HG02623 (cell line): ENCODE results near the gene CAMK1D.
"Not testable (repeated sequence)": the region's sequence is repeated elsewhere in the genome, so short reads cannot be mapped to it uniquely, and the experiment has no call there.

Experiments
- ATAC-seq: cut with Tn5 transposase; IDR thresholded peaks from one replicate; pipeline ENCODE4 v1.9.1; 2021; ENCODE audit warnings: moderate library complexity; ENCODE audit not compliant: unreplicated experiment

Gene CAMK1D

GRCh38 chr10:12835709-12836108, 486.4 kb downstream of the CAMK1D start:
- ATAC-seq, result no peak

- ATAC-seq, result no peak
Observed at GRCh38 chr10:12838366-12838765, 489.0 kb downstream of the CAMK1D start.

- ATAC-seq, result no peak
Observed at GRCh38 chr10:12838995-12839927, 489.9 kb downstream of the CAMK1D start.

GRCh38 chr10:12839941-12840611, 490.7 kb downstream of the CAMK1D start:
- no peak for ATAC-seq

GRCh38 chr10:12841426-12841825, 492.1 kb downstream of the CAMK1D start:
- ATAC-seq, result no peak

GRCh38 chr10:12841826-12842225, 492.5 kb downstream of the CAMK1D start:
- ATAC-seq, result no peak

GRCh38 chr10:12842310-12842709, 493.0 kb downstream of the CAMK1D start:
- no peak for ATAC-seq

- ATAC-seq, result no peak
Observed at GRCh38 chr10:12843296-12843945, 494.1 kb downstream of the CAMK1D start.

GRCh38 chr10:12844811-12845483, 495.6 kb downstream of the CAMK1D start:
- ATAC-seq, result no peak

- no peak for ATAC-seq
Observed at GRCh38 chr10:12846718-12847117, 497.4 kb downstream of the CAMK1D start.

GRCh38 chr10:12847361-12847975, 498.1 kb downstream of the CAMK1D start:
- ATAC-seq, result no peak

- no peak for ATAC-seq
Observed at GRCh38 chr10:12848439-12849173, 499.3 kb downstream of the CAMK1D start.

- ATAC-seq, result no peak
Observed at GRCh38 chr10:12849319-12850181, 500.2 kb downstream of the CAMK1D start.

GRCh38 chr10:12852687-12853086, 503.3 kb downstream of the CAMK1D start:
- ATAC-seq, result no peak

- ATAC-seq, result no peak
Observed at GRCh38 chr10:12854988-12855387, 505.6 kb downstream of the CAMK1D start.

GRCh38 chr10:12862459-12862858, 513.1 kb downstream of the CAMK1D start:
- ATAC-seq, result no peak

GRCh38 chr10:12865515-12865914, 516.2 kb downstream of the CAMK1D start:
- not testable (repeated sequence) for ATAC-seq

- ATAC-seq, result no peak
Observed at GRCh38 chr10:12868229-12868628, 518.9 kb downstream of the CAMK1D start.

- no peak for ATAC-seq
Observed at GRCh38 chr10:12869427-12869826, 520.1 kb downstream of the CAMK1D start.
